Right lobe of liver (tissue), 4 donors: Measurements from ENCODE around the gene IGDCC3.

Experiments
- CTCF ChIP-seq, 4 donors: fragments of 200-600 bp in 3 of 4; fragments of 450-650 bp in 1 of 4; IDR thresholded peaks; one replicate each; pipeline versions ENCODE4 v1.5.1 to v1.8.0; 2016 to 2022; ENCODE audit warnings: antibody characterized with exemption in 4 of 4, mild to moderate bottlenecking in 2 of 4
- POLR2A ChIP-seq: fragments of 450-650 bp; IDR thresholded peaks from one replicate; pipeline ENCODE4 v1.6.1; 2017; ENCODE audit warnings: antibody characterized with exemption, mild to moderate bottlenecking
- donor health status: DM: no; HTN: no; CAD: no.
- donor health status: DM: no; HTN: no; CAD: no.
- donor health status: DM: no; HTN: yes; CAD: no.

- TF ChIP-seq CTCF (IDR thresholded peaks at IDR 0.05), result no peak
- TF ChIP-seq POLR2A, result no peak
These were observed 21.4 kb upstream of the IGDCC3 start for GRCh38 chr15:65399001-65399706.
